ENCODE measurements around the gene CLCN3. TPM values are rescaled to one million over a fixed set of nuclear protein-coding genes. Genes with fewer than 3 reads are reported as not detected.

Gene CLCN3
- total and polyA plus RNA-seq, 10 of the 15 experiments (the other 5 are each of a cell fraction or from before 2014, with no cell fraction given) = 4.0 to 22.8 (median 11.8) TPM

DNA sequence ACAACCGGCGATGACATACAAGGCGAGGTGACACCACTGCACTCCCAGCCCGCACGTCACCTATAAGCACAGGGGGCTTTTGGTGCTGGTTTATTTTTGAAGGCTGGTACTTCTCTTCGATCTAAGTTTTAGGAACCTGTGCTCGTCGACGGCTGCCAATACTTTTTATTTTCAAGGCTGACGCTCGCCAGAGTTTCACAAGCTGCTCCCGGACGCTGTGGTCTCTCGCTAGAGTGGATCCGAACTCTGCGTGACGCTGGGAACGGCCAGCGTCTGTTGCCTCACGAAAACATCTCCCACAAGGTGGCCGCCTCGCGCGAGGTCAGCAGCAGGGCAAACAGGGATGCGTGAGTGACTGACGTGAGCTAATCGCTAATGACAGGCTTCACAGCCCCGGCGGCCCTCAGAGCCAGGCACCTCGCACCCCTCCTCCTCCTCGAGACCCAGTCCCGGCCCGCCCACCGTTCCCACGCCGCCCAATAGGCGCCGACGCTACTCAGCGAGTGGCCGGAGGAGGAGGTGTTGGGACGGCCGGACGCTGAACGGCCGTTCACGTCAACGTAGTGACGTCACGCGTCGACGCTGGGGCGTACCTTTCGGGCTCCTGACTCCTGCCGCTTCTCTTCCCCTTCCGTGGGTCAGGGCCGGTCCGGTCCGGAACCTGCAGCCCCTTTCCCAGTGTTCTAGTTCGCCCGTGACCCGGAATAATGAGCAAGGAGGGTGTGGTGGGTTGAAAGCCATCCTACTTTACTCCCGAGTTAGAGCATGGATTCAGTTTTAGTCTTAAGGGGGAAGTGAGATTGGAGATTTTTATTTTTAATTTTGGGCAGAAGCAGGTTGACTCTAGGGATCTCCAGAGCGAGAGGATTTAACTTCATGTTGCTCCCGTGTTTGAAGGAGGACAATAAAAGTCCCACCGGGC, at the start of gene CLCN3 (continued):
- TF ChIP-seq, protein P1, sequence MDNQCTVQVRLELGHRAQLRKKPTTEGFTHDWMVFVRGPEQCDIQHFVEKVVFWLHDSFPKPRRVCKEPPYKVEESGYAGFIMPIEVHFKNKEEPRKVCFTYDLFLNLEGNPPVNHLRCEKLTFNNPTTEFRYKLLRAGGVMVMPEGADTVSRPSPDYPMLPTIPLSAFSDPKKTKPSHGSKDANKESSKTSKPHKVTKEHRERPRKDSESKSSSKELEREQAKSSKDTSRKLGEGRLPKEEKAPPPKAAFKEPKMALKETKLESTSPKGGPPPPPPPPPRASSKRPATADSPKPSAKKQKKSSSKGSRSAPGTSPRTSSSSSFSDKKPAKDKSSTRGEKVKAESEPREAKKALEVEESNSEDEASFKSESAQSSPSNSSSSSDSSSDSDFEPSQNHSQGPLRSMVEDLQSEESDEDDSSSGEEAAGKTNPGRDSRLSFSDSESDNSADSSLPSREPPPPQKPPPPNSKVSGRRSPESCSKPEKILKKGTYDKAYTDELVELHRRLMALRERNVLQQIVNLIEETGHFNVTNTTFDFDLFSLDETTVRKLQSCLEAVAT (IDR thresholded peaks at IDR 0.05) = peak; percentile 53; the same call in 1 of the 2 replicates
- TF ChIP-seq, protein P2, sequence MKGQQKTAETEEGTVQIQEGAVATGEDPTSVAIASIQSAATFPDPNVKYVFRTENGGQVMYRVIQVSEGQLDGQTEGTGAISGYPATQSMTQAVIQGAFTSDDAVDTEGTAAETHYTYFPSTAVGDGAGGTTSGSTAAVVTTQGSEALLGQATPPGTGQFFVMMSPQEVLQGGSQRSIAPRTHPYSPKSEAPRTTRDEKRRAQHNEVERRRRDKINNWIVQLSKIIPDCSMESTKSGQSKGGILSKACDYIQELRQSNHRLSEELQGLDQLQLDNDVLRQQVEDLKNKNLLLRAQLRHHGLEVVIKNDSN (IDR thresholded peaks at IDR 0.05; ENCODE audit: borderline replicate concordance, extremely low read length, insufficient read depth, low read depth, low read length) = no peak
- TF ChIP-seq, protein P3, sequence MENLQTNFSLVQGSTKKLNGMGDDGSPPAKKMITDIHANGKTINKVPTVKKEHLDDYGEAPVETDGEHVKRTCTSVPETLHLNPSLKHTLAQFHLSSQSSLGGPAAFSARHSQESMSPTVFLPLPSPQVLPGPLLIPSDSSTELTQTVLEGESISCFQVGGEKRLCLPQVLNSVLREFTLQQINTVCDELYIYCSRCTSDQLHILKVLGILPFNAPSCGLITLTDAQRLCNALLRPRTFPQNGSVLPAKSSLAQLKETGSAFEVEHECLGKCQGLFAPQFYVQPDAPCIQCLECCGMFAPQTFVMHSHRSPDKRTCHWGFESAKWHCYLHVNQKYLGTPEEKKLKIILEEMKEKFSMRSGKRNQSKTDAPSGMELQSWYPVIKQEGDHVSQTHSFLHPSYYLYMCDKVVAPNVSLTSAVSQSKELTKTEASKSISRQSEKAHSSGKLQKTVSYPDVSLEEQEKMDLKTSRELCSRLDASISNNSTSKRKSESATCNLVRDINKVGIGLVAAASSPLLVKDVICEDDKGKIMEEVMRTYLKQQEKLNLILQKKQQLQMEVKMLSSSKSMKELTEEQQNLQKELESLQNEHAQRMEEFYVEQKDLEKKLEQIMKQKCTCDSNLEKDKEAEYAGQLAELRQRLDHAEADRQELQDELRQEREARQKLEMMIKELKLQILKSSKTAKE (IDR thresholded peaks at IDR 0.05; ENCODE audit: low read depth, poor library complexity, severe bottlenecking) = no peak
- peak; percentile 90 for TF ChIP-seq PBX3 (IDR thresholded peaks at IDR 0.05; ENCODE audit: insufficient replicate concordance, low read depth, low read length)
- no peak for TF ChIP-seq TBL1XR1 (IDR thresholded peaks at IDR 0.05; ENCODE audit: low read depth, low read length)
- TF ChIP-seq CREB1 (IDR thresholded peaks at IDR 0.05; ENCODE audit: low read depth) = peak; percentile 95
- no peak for TF ChIP-seq SUPT20H (IDR thresholded peaks at IDR 0.05; ENCODE audit: borderline replicate concordance, control insufficient read depth, low read depth, low read length)
- peak; percentile 76 for TF ChIP-seq NR2F1 (conservative IDR thresholded peaks at IDR 0.05)
- no peak; the same call in 1 of the 2 replicates for TF ChIP-seq IRF3 (IDR thresholded peaks at IDR 0.05)
- TF ChIP-seq ZZZ3 (IDR thresholded peaks at IDR 0.05; ENCODE audit: control insufficient read depth, insufficient read length, low read depth) = no peak
- TF ChIP-seq ZBTB40 (IDR thresholded peaks at IDR 0.05; ENCODE audit: borderline replicate concordance) = no peak
- TF ChIP-seq MTA3 (IDR thresholded peaks at IDR 0.05; ENCODE audit: borderline replicate concordance, low read length) = no peak
- peak; percentile 98 for TF ChIP-seq ATF7 (IDR thresholded peaks at IDR 0.05; ENCODE audit: low read depth)
- no peak for TF ChIP-seq SUZ12 (IDR thresholded peaks at IDR 0.05; ENCODE audit: unreplicated experiment)
- TF ChIP-seq ZNF274 (IDR thresholded peaks at IDR 0.05; ENCODE audit: insufficient read depth, insufficient read length) = no peak
- TF ChIP-seq FOXK2 (IDR thresholded peaks at IDR 0.05) = no peak
- no peak for TF ChIP-seq KAT2A (conservative IDR thresholded peaks at IDR 0.05; ENCODE audit: control insufficient read depth, low read depth, low read length)
